ENCODE measurements around the gene APPL1.
"Not testable (repeated sequence)": the region's sequence is repeated elsewhere in the genome, so short reads cannot be mapped to it uniquely, and the experiment has no call there.

APPL1 gene

GRCh38 chr3:57268416-57268815 lies 40.9 kb downstream of the APPL1 start:
- DNase-seq (ENCODE audit: low spot score) = no peak

GRCh38 chr3:57274845-57275244 lies 47.3 kb downstream of the APPL1 start:
- DNase-seq (ENCODE audit: low spot score) = peak; percentile 52

- no peak for DNase-seq (ENCODE audit: low spot score)
Observed at GRCh38 chr3:57275393-57275792, 47.9 kb downstream of the APPL1 start.

GRCh38 chr3:57278237-57278636 lies 50.7 kb downstream of the APPL1 start:
- no peak for DNase-seq (ENCODE audit: low spot score)

- DNase-seq (ENCODE audit: low spot score) = no peak
Observed at GRCh38 chr3:57279685-57280084, 52.2 kb downstream of the APPL1 start.

GRCh38 chr3:57281715-57282114 lies 54.2 kb downstream of the APPL1 start:
- peak; percentile 82 for DNase-seq (ENCODE audit: low spot score)

- no peak for DNase-seq (ENCODE audit: low spot score)
Observed at GRCh38 chr3:57283334-57283733, 55.8 kb downstream of the APPL1 start.

- DNase-seq (ENCODE audit: low spot score) = no peak
Observed at GRCh38 chr3:57287205-57287604, 59.7 kb downstream of the APPL1 start.

- DNase-seq (ENCODE audit: low spot score) = no peak
Observed at GRCh38 chr3:57288403-57288802, 60.9 kb downstream of the APPL1 start.

- no peak for DNase-seq (ENCODE audit: low spot score)
Observed at GRCh38 chr3:57292159-57292896, 64.8 kb downstream of the APPL1 start, which contains the start of gene ASB14. TSS of gene ASB14 (minus strand) at chr3:57292685. CDS start at chr3:57292033, 652 bp downstream.

GRCh38 chr3:57292897-57293526 lies 65.5 kb downstream of the APPL1 start:
- DNase-seq (ENCODE audit: low spot score) = no peak

- DNase-seq (ENCODE audit: low spot score) = peak; percentile 90
Observed at GRCh38 chr3:57298041-57298440, 70.5 kb downstream of the APPL1 start.

- not testable (repeated sequence) for DNase-seq (ENCODE audit: low spot score)
Observed at GRCh38 chr3:57303520-57303919, 76.0 kb downstream of the APPL1 start.

GRCh38 chr3:57309769-57310360 lies 82.3 kb downstream of the APPL1 start:
- DNase-seq (ENCODE audit: low spot score) = no peak

GRCh38 chr3:57314204-57314603 lies 86.7 kb downstream of the APPL1 start:
- DNase-seq (ENCODE audit: low spot score) = no peak

Measured in kidney tubule cell (primary cell).